Activated effector memory CD4-positive, alpha-beta T cell treated with anti-CD3 and anti-CD28 coated beads, Interleukin-2, amount 50 U/mL, for 16 hours (primary cell): ENCODE data around the gene HCAR3.
"Not testable (repeated sequence)": the region's sequence is repeated elsewhere in the genome, so short reads cannot be mapped to it uniquely, and the experiment has no call there.

Experiments
- DNase-seq: peaks from one replicate; pipeline ENCODE4 v3.0.0-alpha.2; 2020

Gene HCAR3

GRCh38 chr12:122721057-122721545, 4.5 kb upstream of the HCAR3 start:
- DNase-seq = no peak

DNA sequence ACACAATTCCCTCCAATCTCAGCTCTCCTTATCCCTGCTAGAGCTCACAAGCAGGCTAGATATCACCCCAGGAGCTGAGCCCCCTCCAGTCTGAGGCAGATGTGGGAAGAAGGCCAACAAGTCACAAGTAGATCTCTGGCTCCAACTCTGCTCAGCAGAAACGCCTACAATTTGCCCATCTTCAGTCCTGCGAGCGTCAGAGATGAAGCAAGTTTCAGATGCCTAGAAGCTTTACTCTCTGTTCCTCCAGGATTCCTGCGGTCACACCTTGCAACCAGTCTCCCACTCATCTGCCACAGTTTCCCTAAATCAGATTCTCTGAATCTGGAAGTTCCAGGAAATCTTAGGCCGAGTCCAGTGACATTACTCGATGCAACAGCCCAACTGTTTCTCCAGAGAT, 1.4 kb downstream of the HCAR3 start:
- not testable (repeated sequence) for DNase-seq

- DNase-seq = not testable (repeated sequence)
Observed at GRCh38 chr12:122713491-122714188, 3.0 kb downstream of the HCAR3 start.

DNA sequence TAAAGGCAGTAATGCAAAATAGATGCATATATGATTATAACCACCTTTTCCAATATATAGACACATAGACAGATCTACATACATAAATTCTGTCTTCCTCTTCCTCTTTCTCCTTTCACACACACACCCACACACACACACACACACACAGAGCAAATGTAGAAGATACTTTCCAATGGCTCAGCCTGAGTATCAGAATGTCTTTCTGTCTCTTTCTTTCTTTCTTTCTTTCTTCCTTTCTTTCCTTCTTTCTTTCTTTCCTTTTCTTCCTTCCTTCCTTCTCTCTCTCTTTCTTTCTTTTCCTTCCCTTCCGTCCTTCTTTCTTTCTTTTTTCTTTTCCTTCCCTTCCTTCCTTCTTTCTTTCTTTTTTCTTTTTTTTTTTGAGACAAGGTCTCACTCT, 5.3 kb downstream of the HCAR3 start:
- not testable (repeated sequence) for DNase-seq

DNA sequence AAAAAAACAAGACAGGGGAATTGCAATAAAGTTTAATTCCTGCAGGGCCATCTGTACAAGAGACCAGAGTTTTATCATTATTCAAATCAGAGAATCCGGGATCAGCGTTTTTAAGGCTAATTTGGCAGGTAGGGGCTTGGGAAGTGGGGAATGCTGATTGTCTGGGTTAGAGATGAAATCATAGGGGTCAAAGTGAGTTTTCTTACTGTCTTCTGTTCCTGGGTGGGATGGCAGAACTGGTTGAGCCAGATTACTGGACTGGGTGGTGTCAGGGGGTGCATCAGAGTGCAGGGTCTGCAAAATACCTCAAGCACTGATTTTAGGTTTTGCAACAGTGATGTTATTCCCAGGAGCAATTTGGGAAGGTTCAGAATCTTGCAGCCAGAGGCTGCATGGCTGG, 6.3 kb downstream of the HCAR3 start:
- DNase-seq = not testable (repeated sequence)

- DNase-seq = not testable (repeated sequence)
Observed at GRCh38 chr12:122709287-122709686, 7.3 kb downstream of the HCAR3 start.

DNA sequence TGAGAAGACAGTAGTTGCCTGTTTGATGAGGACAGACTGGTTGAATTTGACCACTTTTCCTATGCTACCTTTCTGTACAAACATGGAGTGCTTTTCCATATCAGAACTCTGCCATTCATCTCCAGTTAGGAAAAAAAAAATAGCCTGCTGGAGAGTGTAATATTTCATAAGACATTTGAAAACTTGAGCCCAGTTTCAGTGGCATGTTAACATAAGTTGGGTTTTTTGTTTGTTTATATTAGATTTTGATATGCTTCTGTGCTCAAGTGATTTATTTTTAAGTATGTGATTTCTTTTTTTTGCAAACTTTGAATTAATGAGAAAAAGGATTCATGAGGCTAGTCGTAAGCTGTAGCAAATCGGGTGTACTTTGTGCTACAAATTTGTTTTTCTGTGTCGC, 12.8 kb downstream of the HCAR3 start:
- not testable (repeated sequence) for DNase-seq

DNA sequence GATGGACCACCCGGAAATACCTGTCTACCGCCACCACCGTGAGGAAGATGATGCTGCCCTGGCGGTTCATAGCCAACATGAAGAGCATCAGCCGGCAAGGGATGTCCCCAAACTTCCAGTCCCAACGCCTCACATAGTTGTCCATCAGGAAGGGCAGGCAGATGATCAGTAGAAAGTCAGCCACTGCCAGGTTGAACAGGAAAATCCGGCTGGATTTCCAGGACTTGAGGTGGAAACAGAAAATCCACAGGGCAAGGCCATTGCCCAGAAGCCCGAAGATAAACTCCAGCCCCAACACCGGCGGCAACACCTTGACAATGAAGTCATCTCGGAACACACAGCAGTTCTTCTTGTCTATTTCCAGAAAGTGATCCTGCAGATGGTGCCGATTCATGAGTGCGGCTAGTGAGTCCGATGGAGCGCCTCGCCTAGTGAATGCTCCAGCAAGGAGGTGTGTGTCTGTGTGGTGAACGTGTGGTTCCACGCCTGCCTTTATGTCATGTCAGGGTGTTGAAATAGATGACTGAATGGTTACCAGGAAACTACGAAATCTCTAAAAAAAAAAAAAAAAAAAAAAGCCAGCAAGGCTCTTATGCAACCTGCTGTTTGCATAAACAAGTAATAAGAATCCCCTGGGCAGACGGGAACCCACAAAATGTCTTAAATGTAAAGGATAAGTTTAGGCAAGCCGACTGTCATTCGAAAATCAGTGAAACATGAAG, 13.6 kb downstream of the HCAR3 start, which contains the start of gene HCAR2:
Gene HCAR2, minus strand, starts transcription at position 468 of the 722 bp plus-strand sequence. Its CDS starts 74 bp downstream, at position 394.
- DNase-seq = not testable (repeated sequence)

- not testable (repeated sequence) for DNase-seq
Observed at GRCh38 chr12:122701481-122701880, 15.1 kb downstream of the HCAR3 start.

DNA sequence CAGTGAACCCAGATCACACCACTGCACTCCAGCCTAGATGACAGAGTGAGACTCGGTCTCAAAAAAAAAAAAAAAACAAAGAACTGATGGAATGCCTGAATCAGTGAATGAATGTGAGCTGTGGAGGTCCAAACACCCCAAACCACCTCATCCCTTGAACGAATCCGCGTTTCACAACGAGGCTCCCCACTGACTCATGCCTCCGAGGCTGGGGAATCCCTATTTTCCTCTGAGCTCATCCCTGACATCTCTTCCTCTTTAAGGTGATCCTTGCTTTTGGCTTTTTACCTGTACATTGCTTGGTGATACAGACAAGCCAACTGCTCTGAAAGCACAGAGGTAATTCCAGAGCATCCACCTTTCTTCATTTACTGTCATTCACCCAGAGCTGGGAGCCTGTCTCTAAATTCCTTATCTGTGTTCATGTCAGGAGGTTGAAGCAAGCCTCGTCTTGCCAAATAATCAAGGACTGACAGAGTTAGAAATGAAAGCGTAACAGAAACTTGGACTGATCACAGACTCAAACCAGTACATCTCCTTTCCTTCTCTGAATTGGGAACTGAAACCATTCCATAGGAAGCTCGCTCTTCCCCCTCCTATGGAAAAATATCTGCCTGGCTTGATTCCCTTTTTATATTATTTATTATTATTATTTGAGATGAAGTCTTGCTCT, 16.4 kb downstream of the HCAR3 start:
- not testable (repeated sequence) for DNase-seq

- DNase-seq = not testable (repeated sequence)
Observed at GRCh38 chr12:122696922-122697321, 19.7 kb downstream of the HCAR3 start.

DNA sequence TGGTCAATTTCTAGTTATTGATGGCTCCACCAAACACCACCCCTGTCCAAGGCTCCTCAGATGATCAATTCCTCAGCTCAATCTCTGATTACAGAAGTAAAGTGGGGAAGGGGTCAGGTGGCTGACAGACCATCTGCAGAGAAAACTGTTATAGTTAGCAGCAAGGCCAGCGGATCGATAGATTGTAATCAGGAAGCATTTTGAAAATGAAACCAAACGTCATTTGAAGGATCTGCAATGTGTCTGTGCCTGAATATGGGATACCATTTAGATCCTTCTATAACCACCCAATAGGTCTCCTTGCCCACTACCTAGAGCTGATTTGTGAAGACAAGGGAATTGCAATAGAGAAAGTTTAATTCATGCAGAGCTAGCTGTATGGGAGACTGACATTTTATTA, 25.0 kb downstream of the HCAR3 start:
- DNase-seq = no peak

- DNase-seq = no peak
Observed at GRCh38 chr12:122688291-122688690, 28.3 kb downstream of the HCAR3 start.

- no peak for DNase-seq
Observed at GRCh38 chr12:122687086-122687485, 29.5 kb downstream of the HCAR3 start.

GRCh38 chr12:122686538-122686937, 30.1 kb downstream of the HCAR3 start:
- DNase-seq = no peak

- DNase-seq = no peak
Observed at GRCh38 chr12:122684297-122684813, 32.3 kb downstream of the HCAR3 start.

- no peak for DNase-seq
Observed at GRCh38 chr12:122681814-122682213, 34.8 kb downstream of the HCAR3 start.

DNA sequence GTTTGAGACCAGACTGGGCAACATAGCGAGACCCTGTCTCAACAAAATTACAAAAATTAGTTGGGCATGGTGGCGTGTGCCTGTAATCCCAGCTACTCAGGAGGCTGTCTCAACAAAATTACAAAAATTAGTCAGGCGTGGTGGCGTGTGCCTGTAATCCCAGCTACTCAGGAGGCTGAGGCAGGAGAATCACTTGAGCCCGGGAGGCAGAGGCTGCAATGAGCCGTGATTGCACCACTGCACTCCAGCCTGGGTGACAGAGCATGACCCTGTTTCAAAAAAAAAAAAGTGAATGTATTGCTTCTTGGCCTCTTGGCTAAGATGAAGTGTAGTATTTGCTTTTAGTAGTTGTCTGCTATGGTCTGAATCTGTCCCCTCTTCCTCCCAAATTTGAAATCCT, 35.6 kb downstream of the HCAR3 start:
- not testable (repeated sequence) for DNase-seq

GRCh38 chr12:122676781-122677180, 39.8 kb downstream of the HCAR3 start:
- not testable (repeated sequence) for DNase-seq

- DNase-seq = not testable (repeated sequence)
Observed at GRCh38 chr12:122676015-122676414, 40.6 kb downstream of the HCAR3 start.

DNA sequence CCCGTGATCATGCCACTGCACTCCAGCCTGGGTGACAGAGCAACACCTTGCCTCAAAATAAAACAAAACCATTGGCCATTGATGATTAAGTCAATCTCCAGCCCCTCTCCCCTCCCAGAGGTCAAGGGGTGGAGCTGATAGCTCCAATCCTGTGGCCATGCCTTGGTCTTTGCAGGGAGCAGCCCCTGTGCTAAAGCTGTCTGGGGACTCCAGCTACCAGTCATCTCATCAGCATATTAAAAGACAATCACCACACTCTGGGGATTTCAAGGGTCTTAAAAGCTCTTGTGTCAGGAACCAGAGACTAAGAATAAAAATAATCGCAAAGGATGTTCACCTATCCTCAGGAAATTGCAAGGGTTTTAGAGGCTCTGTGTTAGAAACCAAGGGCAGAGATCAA, 44.1 kb downstream of the HCAR3 start:
- no peak for DNase-seq

GRCh38 chr12:122669397-122670070, 47.1 kb downstream of the HCAR3 start:
- DNase-seq = no peak

DNA sequence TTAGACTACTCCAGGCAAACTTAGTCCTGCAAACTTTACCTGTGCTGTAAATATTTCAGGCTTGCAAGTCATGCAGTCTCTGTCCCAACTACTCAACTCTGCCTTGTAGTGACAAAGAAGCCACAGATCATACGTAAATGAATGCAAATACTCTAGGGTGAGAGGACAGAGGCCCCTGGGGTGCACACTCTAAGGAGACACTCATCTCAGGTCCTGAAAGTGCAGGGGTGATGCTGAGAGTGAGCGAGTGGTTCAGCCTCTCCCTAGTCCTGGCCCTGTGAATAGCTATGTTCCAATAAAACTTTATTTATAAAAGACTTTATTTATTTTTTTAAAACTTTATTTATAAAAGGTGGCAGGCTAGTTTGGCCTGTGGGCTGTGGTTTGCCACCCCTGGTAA, 48.3 kb downstream of the HCAR3 start:
- no peak for DNase-seq
